ENCODE results near the gene CYS1.
"Not testable (repeated sequence)": the region's sequence is repeated elsewhere in the genome, so short reads cannot be mapped to it uniquely, and the experiment has no call there.

The CYS1 gene, protein sequence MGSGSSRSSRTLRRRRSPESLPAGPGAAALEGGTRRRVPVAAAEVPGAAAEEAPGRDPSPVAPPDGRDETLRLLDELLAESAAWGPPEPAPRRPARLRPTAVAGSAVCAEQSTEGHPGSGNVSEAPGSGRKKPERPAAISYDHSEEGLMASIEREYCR

GRCh38 chr2:10079870-10080535 is at the start of gene CYS1:
Gene CYS1 (minus strand): TSS chr2:10080411. CDS start chr2:10080223, 188 bp downstream.
- peak; percentile 76 for DNase-seq (ENCODE audit: insufficient read length, low spot score)
- FAIRE-seq, result no peak

DNA sequence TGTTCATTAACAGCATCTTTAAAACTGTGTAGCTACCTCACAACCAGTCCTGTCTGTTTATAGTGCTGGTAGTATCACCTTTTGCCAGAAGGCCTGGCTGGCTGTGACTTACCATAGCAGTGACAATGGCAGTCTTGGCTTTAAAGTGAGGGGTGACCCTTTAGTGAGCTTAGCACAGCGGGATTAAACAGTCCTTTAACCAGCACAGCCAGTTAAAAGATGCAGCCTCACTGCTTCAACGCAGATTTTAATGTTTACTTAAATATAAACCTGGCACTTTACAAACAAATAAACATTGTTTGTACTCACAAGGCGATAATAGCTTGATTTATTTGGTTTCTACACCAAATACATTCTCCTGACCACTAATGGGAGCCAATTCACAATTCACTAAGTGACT is 49.3 kb upstream of the CYS1 start:
- DNase-seq (ENCODE audit: insufficient read length, low spot score) (no peak), FAIRE-seq (no peak)

DNA sequence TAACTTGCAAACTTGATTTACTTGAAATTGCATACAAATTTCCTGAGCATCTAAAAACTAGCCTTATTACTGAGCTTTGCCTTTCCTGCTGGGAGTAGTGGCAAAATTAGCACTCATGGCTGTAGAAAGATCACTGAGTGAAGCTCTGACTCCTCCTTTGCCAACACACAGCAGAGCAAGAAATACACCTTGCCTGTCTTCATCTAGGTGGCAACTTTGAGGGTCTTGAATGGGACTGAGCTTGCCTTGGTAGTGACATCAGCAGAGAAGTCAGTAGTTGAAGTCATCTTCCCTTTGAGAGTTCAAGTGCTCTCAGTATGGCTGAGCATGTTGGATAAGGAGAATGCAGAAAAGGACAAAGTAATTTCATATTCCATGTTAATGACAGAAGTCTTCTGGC is 48.2 kb upstream of the CYS1 start:
- FAIRE-seq (no peak), DNase-seq (ENCODE audit: insufficient read length, low spot score) (no peak)

- FAIRE-seq, result no peak
- no peak for DNase-seq (ENCODE audit: insufficient read length, low spot score)
These were observed 46.4 kb upstream of the CYS1 start for GRCh38 chr2:10126632-10127026.

GRCh38 chr2:10125842-10126631 is 45.8 kb upstream of the CYS1 start:
- no peak for FAIRE-seq

GRCh38 chr2:10124538-10125045 is 44.4 kb upstream of the CYS1 start:
- DNase-seq (ENCODE audit: insufficient read length, low spot score) (no peak), FAIRE-seq (peak; percentile 26)

More at GRCh38 chr2:10125842-10126631, 45.8 kb upstream of the CYS1 start:
- DNase-seq (ENCODE audit: insufficient read length, low spot score), result no peak

GRCh38 chr2:10123281-10123680 is 43.1 kb upstream of the CYS1 start:
- DNase-seq (ENCODE audit: insufficient read length, low spot score) (no peak), FAIRE-seq (no peak)

GRCh38 chr2:10122500-10123280 is 42.5 kb upstream of the CYS1 start, which contains the start of gene RRM2:
Gene RRM2 (plus strand): TSS chr2:10122739. CDS start chr2:10122799, 60 bp downstream.
- DNase-seq (ENCODE audit: insufficient read length, low spot score), result peak; percentile 79
- peak; percentile 70 for FAIRE-seq

- FAIRE-seq (peak; percentile 60), DNase-seq (ENCODE audit: insufficient read length, low spot score) (no peak)
These were observed 40.8 kb upstream of the CYS1 start for GRCh38 chr2:10120877-10121574.

GRCh38 chr2:10120158-10120876 is 40.1 kb upstream of the CYS1 start:
- DNase-seq (ENCODE audit: insufficient read length, low spot score) (peak; percentile 80), FAIRE-seq (peak; percentile 84)

DNA sequence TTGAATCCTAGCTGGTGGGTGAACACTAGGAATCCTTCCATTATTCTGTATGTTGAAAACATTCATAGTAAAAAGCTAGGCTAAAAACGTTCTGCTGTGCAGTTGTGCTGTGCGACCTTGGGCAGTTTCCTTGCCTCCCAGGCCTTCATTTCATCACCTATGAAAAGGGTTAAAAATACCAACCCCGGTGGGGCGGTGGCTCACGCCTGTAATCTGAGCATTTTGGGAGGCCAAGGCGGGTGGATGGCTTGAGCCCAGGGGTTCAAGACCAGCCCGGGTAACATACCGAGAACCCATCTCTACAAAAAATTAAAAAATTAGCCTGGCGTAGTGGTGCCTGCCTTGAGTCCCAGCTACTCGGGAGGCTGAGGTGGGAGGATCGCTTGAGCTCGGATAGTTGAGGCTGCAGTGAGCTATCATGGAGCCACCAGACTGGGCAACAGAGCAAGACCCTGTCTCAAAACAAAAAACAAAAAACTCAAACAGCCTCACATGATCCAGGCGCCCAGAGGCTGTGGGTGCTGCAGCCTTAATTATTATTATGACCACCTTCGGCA is 39.5 kb upstream of the CYS1 start:
- DNase-seq (ENCODE audit: insufficient read length, low spot score) (no peak), FAIRE-seq (no peak)

DNA sequence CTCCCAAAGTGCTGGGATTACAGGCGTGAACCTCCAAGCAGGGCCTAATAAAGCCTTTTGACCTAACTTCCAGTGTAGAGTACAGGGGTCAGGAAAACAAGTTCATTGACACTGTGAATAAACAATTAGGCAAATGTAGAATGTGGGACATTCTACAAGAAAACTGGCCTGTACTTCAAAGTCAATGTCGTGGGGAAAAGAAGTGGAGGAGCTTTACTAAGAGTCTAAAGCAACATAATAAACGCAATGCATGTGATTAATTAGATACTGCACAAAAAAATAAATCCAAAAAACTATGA is 38.8 kb upstream of the CYS1 start:
- FAIRE-seq (no peak), DNase-seq (ENCODE audit: insufficient read length, low spot score) (no peak)

DNA sequence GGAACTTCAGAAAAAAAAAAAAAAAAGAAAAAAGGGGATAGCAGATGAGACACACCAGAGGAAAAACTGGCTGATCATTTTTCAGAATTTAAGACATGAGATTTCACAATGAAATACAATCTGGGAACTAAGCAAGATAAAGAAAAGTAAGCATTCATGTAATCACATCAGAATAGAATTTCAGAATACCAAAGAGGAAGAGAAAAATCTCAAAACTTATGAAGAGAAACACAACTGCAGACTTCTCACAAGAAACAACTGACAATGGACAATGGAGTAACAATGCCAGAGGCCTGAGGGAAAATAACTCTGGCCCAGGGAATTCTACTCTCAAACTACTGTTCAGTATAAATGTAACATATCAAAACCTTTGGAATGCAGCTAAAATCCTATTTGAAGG is 29.1 kb upstream of the CYS1 start:
- DNase-seq (ENCODE audit: insufficient read length, low spot score) (no peak), FAIRE-seq (no peak)

DNA sequence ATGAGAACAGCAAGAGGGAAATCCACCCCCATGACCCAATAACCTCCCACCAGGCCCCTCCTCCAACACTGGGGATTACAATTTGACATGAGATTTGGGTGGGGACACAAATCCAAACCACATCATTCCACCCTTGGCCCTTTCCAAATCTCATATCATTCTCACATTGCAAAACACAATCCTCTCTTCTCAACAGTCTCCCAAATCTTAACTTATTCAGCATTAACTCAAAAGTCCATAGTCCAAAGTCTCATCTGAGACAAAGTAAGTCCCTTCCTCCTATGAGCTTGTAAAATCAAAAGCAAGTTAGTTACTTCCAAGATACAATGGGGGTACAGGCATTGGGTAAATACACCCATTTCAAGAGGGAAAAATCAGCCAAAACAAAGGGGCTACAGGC is 24.7 kb upstream of the CYS1 start:
- FAIRE-seq; DNase-seq (ENCODE audit: insufficient read length, low spot score): not testable (repeated sequence)

- FAIRE-seq (no peak), DNase-seq (ENCODE audit: insufficient read length, low spot score) (no peak)
These were observed 23.0 kb upstream of the CYS1 start for GRCh38 chr2:10103179-10103578.

DNA sequence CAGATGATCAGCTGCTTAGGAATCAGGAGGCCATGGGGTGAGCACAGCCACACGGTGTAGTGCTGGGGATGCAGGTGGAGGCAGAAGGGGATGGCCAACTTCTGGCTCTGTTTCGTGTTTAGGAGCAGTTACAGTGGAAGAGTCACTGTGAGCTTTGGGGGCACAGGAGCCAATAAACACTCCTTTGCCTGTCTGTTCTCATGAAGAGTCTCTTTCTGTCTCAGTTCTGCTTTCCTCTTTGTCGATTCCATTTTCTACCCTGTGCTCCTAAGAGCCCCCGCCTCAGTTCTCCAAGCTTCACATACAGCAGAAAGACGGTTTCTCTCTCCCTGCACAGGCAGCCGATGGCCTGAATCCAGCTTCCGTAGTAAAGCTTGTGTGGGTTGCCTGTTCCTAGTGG is 21.3 kb upstream of the CYS1 start:
- DNase-seq (ENCODE audit: insufficient read length, low spot score) (no peak), FAIRE-seq (no peak)

DNA sequence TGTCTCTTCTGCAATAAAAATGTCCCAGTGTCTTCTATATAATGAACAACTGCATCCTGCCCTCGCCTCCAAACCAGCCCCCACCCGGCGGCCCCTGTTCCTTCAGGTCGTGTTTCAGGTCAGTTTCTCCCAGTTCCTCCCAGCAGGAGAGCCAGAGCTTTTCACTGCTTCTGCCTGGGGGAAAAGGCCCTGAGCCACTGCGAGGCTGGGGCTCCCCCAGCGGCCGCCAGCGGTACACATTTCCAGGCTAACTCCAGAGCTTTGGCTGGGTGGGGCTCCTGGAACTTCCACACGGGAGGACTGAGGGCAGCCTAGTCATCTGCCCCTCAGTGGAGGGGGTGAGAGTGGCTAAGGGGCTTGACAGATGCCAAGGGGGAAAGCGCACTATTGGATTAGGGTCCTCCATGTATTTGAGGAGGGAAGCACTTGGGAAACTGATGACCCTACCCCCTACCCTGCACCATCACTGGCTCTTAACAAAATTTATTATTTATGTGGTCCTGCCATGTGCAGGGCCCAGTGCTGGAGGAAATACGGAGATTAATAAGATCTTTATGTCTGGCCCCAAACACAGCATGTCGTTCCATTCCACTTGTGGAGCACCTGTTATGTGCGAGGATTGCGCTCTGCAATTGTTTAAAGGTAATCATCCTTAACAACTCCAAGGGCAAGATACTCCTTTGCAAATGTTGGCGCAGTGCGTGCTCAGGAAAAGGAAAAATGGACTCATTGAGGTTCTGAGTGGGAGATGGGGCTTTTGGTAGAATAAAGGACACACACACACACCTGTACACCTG is 17.3 kb upstream of the CYS1 start:
- FAIRE-seq, result peak; percentile 77
- no peak for DNase-seq (ENCODE audit: insufficient read length, low spot score)

- no peak for DNase-seq (ENCODE audit: insufficient read length, low spot score)
- FAIRE-seq, result no peak
These were observed 16.4 kb upstream of the CYS1 start for GRCh38 chr2:10096641-10097040.

DNA sequence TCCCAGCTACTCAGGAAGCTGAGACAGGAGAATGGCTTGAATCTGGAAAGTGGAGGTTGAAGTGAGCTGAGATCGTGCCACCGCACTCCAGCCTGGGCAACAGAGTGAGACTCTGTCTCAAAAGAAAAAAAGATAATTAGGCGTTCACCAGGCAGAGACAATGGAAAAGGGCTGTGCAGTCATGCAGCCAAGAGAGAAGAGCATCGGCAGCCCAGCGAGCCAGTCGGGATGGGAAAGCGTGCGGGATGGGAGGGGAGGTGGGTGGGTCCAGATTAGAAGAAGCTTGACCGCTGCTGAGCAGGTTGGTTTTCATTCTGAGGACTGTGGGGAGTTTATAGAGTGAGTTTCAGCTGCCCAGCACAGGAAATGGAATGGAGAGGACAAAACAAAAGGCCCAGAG is 15.0 kb upstream of the CYS1 start:
- DNase-seq (ENCODE audit: insufficient read length, low spot score) (no peak), FAIRE-seq (no peak)
